Immature natural killer cell (primary cell): Measurements from ENCODE around the gene IL17RD. TPM values are rescaled to one million over a fixed set of nuclear protein-coding genes. Genes with fewer than 3 reads are reported as not detected.

Source experiments
- DNase-seq, 3 donors: peaks; one replicate each; pipeline ENCODE4 v3.0.0; 2022; ENCODE audit warnings: mixed read lengths in 1 of 3
- H3K27ac Mint-ChIP-seq, 6 donors: one replicate each; pipeline ENCODE4 v1.8.0; 2020; ENCODE audit warnings: mixed read lengths in 6 of 6, mild to moderate bottlenecking in 5 of 6, inconsistent platforms in 4 of 6, moderate library complexity in 3 of 6
- H3K27me3 Mint-ChIP-seq, 3 donors: one replicate each; pipeline ENCODE4 v1.8.0; 2020 to 2021; ENCODE audit warnings: low read depth in 3 of 3, mild to moderate bottlenecking in 3 of 3, mixed read lengths in 3 of 3, moderate library complexity in 3 of 3, inconsistent platforms in 1 of 3
- H3K36me3 Mint-ChIP-seq, 3 donors: one replicate each; pipeline ENCODE4 v1.8.0; 2020; ENCODE audit warnings: mixed read lengths in 3 of 3, inconsistent platforms in 2 of 3, mild to moderate bottlenecking in 2 of 3
- H3K4me1 Mint-ChIP-seq, 2 donors: one replicate each; pipeline ENCODE4 v1.8.0; 2020; ENCODE audit warnings: inconsistent platforms in 2 of 2, mild to moderate bottlenecking in 2 of 2, mixed read lengths in 2 of 2, moderate library complexity in 1 of 2
- H3K4me3 Mint-ChIP-seq, 5 donors: one replicate each; pipeline ENCODE4 v1.8.0; 2020; ENCODE audit warnings: mild to moderate bottlenecking in 5 of 5, mixed read lengths in 5 of 5, inconsistent platforms in 3 of 5, moderate library complexity in 3 of 5
- H3K9me3 Mint-ChIP-seq, 6 donors: one replicate each; pipeline ENCODE4 v1.8.0; 2020; ENCODE audit warnings: mild to moderate bottlenecking in 6 of 6, mixed read lengths in 6 of 6, inconsistent platforms in 4 of 6, moderate library complexity in 3 of 6
- polyA plus RNA-seq, 3 donors: library from polyadenylated mRNA; unstranded; fragments of 300-500 nt; fragmentation: Illumina TruSeq; gene quantifications; one replicate each; pipeline ENCODE4 v1.2.3, GENCODE V29; 2021

Gene IL17RD
- polyA plus RNA-seq, 3 donors from 2014 or later = not detected

DNA sequence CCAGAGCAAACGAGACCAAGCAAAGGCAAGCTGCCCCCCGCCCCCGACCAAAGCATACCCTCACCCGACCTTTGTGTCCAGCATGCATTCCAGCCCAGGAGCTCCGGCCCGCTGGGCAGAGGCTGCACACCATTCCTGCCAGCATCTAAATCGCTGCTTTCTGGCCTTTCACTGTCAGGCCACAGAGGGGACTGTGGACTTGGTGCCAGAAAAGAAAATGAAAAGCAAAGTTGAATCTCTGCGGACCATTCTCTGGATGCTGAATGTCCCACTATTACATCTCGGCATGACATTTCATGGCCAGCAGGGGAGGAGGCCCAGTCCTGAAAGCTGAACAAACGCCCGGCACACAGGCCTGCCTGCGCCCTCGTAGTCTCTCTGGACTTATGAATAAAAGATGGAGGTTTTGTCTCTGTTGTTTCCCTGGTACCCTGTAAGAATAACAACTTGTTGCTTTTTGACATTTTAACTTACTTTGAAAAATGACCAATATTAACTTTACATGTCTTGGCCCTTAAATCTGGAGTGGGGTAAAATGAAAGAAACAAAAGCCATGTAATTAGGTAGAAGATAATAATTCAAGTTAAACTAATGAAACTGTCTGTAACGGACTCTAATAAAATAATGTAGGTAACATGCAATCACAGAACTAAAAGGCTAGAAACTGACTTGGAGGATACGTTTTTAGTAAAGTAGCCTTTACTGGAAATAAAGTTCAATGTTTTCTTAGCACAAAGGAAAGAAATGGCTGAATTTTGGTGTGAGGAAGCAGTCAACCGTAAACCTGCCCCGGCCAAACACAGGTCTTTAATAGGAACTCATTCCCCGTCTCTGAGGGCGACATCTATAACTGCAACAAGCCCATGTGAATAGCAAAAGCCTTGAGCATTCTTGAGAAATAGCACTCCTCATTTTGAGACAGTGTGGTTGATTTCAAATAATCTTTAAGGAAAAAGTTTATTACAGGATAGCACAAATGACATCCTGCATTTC lies 12.7 kb downstream of the IL17RD start:
- Mint-ChIP-seq H3K9me3 (peaks cover 0 to 3% (median 0%) of the 10 kb centered on the region in 6 donors), H3K27ac (no peak overlapping the region)

DNA sequence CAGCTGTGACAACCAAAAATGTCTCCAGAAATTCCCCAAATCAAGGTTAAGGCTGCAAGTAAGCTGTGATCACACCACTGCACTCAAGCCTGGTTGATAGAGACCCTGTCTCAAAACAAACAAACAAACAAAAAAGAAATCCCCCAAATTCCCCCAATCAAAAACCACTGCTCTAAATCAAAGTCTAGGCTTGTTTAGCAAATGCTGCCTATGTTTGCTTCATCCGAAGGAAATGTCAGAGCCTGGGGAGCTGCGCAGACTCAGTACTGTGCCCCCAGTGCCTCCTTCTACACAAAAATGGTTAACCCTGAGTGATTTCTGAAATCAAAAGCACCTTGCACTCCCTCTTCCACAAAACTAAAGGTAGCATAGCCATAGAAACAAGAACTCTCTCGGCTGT lies 13.4 kb downstream of the IL17RD start:
- no peaks in the 10 kb centered on the region for H3K36me3 Mint-ChIP-seq
- H3K27ac Mint-ChIP-seq = no peak overlapping the region
- DNase-seq = no peak
- peaks cover 1 to 6% (median 5%) of the 10 kb centered on the region in 3 donors for H3K27me3 Mint-ChIP-seq
- H3K4me1 Mint-ChIP-seq = no peaks in the 10 kb centered on the region
- peaks cover 0 to 1% (median 0%) of the 10 kb centered on the region in 6 donors for H3K9me3 Mint-ChIP-seq
- H3K4me3 Mint-ChIP-seq = no peak overlapping the region

More for the DNA sequence above, 12.7 kb downstream of the IL17RD start:
- H3K4me3 Mint-ChIP-seq = no peak overlapping the region
- H3K36me3 Mint-ChIP-seq = no peaks in the 10 kb centered on the region
- H3K4me1 Mint-ChIP-seq = no peaks in the 10 kb centered on the region
- no peak for DNase-seq
- H3K27me3 Mint-ChIP-seq = peaks cover 1 to 6% (median 5%) of the 10 kb centered on the region in 3 donors

GRCh38 chr3:57151021-57151449 lies 14.1 kb downstream of the IL17RD start:
- Mint-ChIP-seq H3K27ac (no peak overlapping the region), H3K27me3 (peaks cover 0 to 6% (median 5%) of the 10 kb centered on the region in 3 donors), H3K36me3 (no peaks in the 10 kb centered on the region), H3K4me3 (no peak overlapping the region), H3K4me1 (no peaks in the 10 kb centered on the region), H3K9me3 (no peaks in the 10 kb centered on the region)
- DNase-seq = no peak

DNA sequence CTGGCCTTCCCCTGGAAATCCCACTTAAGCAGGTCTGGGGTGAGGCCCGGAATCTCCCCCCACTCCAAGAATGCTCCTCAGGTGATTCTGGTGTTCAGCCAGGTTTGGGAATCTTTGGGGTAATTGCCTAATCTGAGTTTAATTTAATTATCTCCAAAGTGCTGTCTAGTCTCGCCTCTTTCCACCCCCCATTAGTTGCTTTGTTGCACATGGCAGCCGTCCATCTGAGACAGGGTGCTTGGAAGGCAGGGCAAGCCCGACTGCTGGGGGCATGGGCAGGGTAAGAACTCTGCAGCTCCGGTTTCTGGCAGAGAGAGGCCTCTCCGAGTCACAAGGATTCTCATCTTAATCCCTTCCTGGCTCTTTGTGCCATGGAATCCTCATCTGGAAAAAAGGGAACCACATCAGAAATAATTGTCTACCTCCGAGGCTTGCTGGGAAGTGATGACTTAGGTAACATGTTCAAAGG lies 15.0 kb downstream of the IL17RD start:
- Mint-ChIP-seq H3K36me3 (no peaks in the 10 kb centered on the region), H3K27ac (no peak overlapping the region), H3K4me1 (no peaks in the 10 kb centered on the region), H3K27me3 (peaks cover 0 to 6% (median 5%) of the 10 kb centered on the region in 3 donors), H3K4me3 (no peak overlapping the region), H3K9me3 (no peaks in the 10 kb centered on the region)
- DNase-seq = no peak

DNA sequence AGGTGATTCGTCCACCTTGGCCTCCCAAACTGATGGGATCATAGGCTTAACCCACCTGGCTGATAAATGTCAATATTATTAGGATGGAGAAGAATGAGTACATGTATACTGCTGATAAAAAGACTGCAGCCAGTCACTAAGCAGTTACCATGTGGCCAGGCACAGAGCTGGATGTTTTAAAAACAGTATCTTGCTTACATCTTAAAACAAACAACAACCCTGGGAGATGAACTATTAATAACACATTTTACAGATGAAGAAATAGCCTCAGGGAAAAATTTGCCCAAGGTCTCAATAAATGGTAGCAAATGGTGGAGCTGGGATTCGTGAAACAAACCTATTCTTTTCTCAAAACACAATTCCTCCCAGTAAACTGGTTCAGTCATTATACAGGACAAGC lies 18.1 kb downstream of the IL17RD start:
- peaks cover 1 to 2% (median 1%) of the 10 kb centered on the region in 3 donors for H3K27me3 Mint-ChIP-seq
- H3K4me1 Mint-ChIP-seq = no peaks in the 10 kb centered on the region
- H3K36me3 Mint-ChIP-seq = no peaks in the 10 kb centered on the region
- no peak overlapping the region for H3K4me3 Mint-ChIP-seq
- no peaks in the 10 kb centered on the region for H3K9me3 Mint-ChIP-seq
- no peak overlapping the region for H3K27ac Mint-ChIP-seq
- DNase-seq = no peak

DNA sequence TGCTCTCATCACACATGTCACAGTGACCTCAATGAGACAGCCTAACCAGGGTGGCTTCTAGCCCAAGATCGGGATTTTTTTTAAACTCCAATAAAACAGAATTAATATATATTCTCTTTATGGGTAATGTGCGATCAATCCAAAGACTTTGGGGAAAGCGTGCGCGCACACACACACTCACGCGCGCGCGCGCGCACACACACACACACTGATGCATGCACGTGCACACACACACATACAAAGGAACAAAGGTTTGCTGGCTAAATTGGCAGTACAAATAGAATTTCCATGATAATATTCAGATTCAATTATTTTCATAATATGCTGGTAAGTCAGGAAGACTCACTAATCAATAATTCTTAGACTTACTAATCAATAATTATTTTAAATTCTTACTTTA lies 19.3 kb downstream of the IL17RD start:
- Mint-ChIP-seq H3K36me3 (no peaks in the 10 kb centered on the region), H3K27me3 (peaks cover 2 to 5% (median 3%) of the 10 kb centered on the region in 3 donors), H3K9me3 (no peaks in the 10 kb centered on the region), H3K4me3 (no peak overlapping the region), H3K4me1 (no peaks in the 10 kb centered on the region), H3K27ac (no peak overlapping the region)
- no peak for DNase-seq

- H3K36me3 Mint-ChIP-seq = no peaks in the 10 kb centered on the region
- H3K4me1 Mint-ChIP-seq = no peaks in the 10 kb centered on the region
- H3K27ac Mint-ChIP-seq = no peak overlapping the region
- H3K9me3 Mint-ChIP-seq = no peaks in the 10 kb centered on the region
- no peak overlapping the region for H3K4me3 Mint-ChIP-seq
- DNase-seq = no peak
- H3K27me3 Mint-ChIP-seq = peaks cover 0 to 6% (median 3%) of the 10 kb centered on the region in 3 donors
These were observed 20.2 kb downstream of the IL17RD start for GRCh38 chr3:57144952-57145351.

DNA sequence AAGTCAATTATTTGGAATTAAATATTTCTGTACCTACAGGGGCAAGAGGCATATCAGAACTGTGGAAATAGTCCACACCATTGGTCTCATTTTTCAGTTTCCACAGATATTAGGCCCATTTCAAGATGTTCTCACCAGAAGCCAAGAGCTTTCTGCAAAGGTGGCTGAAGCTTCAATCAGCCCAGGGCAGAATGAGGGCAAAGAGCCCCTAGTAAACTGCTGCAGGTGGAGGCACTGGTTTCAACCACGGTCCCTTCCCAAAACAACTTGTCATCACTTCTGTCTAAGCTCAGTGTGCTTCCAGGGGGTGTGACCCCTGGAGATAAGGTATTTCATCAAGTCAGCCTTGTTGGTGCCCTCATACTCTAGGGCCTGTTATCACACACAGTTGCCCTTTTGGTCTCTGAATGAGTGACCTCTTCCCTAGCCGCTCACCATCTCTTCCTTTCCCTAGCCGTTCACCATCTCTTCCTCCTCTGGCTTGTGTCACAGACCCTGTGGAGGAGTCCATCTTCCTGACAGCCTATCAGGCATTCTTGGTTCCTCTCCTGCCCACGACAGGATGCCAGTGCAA lies 21.2 kb downstream of the IL17RD start:
- H3K9me3 Mint-ChIP-seq = no peaks in the 10 kb centered on the region
- H3K27me3 Mint-ChIP-seq = peaks cover 0 to 7% (median 3%) of the 10 kb centered on the region in 3 donors
- H3K36me3 Mint-ChIP-seq = no peaks in the 10 kb centered on the region
- no peaks in the 10 kb centered on the region for H3K4me1 Mint-ChIP-seq
- H3K27ac Mint-ChIP-seq = no peak overlapping the region
- DNase-seq = no peak
- no peak overlapping the region for H3K4me3 Mint-ChIP-seq

DNA sequence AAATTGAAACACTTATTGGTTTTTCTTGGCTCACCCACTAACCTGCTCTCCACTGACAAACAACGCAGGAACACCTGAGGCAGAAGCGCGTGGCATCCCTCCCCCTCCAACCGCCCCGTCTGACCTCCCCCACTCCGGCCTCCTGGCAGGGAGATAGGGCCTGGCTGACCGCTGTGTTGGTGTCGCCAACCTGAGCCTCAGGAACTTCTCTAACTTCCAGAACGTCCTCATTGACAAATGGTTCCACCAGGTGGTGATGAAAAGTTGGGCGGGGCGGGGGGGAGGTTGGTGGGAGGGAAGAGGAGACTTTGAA lies 22.8 kb downstream of the IL17RD start:
- H3K27ac Mint-ChIP-seq = no peak overlapping the region
- no peaks in the 10 kb centered on the region for H3K4me1 Mint-ChIP-seq
- H3K27me3 Mint-ChIP-seq = peaks cover 2 to 7% (median 4%) of the 10 kb centered on the region in 3 donors
- H3K36me3 Mint-ChIP-seq = no peaks in the 10 kb centered on the region
- no peaks in the 10 kb centered on the region for H3K9me3 Mint-ChIP-seq
- H3K4me3 Mint-ChIP-seq = no peak overlapping the region
- DNase-seq = no peak

DNA sequence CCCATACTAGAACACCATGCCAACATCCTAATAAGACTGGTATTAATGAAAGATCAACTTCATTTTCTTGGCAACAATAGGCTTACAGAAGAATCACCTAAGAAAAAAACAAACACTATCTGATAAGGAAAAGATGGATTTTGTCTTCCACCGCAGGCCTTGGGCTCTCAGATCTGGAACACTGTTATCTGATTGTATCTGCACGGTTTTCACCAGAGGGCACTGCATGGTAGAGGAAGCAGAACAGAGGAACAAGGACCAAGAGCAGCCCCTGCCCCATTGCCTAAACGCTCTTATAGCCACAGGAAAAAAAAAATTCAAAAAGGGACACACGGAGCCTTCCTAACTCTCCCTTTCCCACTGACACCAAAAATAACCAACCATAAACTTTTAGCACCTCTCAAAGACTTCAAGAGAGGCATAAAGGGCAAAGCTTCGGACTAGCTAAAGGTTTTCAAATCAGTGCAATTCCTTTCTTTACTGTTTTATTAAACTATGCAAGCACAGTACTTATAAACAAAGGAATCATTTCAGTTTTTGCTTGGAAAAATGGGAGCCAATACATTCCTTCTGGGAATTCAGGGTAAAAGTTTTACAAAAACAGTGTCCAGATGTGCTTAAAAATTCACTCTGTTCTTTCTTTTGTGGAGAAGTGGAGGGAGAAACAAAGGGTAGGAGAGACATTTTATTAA lies 23.3 kb downstream of the IL17RD start:
- H3K4me3 Mint-ChIP-seq = no peak overlapping the region
- H3K4me1 Mint-ChIP-seq = no peaks in the 10 kb centered on the region
- no peaks in the 10 kb centered on the region for H3K9me3 Mint-ChIP-seq
- peaks cover 2 to 7% (median 4%) of the 10 kb centered on the region in 3 donors for H3K27me3 Mint-ChIP-seq
- DNase-seq = no peak
- H3K36me3 Mint-ChIP-seq = no peaks in the 10 kb centered on the region
- no peak overlapping the region for H3K27ac Mint-ChIP-seq

- Mint-ChIP-seq H3K27me3 (peaks cover 2 to 7% (median 4%) of the 10 kb centered on the region in 3 donors), H3K4me1 (no peaks in the 10 kb centered on the region)
These were observed 24.3 kb downstream of the IL17RD start for GRCh38 chr3:57140894-57141293.

GRCh38 chr3:57135964-57136719 lies 29.0 kb downstream of the IL17RD start:
- no peak overlapping the region for H3K4me3 Mint-ChIP-seq
- no peak for DNase-seq
- no peaks in the 10 kb centered on the region for H3K9me3 Mint-ChIP-seq
- H3K27ac Mint-ChIP-seq = no peak overlapping the region
- H3K27me3 Mint-ChIP-seq = peaks cover 2 to 4% (median 2%) of the 10 kb centered on the region in 3 donors
- no peaks in the 10 kb centered on the region for H3K36me3 Mint-ChIP-seq
- H3K4me1 Mint-ChIP-seq = no peaks in the 10 kb centered on the region

More at GRCh38 chr3:57140894-57141293, 24.3 kb downstream of the IL17RD start:
- H3K27ac Mint-ChIP-seq = no peak overlapping the region
- no peak for DNase-seq
- H3K4me3 Mint-ChIP-seq = no peak overlapping the region
- H3K36me3 Mint-ChIP-seq = no peaks in the 10 kb centered on the region
- H3K9me3 Mint-ChIP-seq = no peaks in the 10 kb centered on the region

DNA sequence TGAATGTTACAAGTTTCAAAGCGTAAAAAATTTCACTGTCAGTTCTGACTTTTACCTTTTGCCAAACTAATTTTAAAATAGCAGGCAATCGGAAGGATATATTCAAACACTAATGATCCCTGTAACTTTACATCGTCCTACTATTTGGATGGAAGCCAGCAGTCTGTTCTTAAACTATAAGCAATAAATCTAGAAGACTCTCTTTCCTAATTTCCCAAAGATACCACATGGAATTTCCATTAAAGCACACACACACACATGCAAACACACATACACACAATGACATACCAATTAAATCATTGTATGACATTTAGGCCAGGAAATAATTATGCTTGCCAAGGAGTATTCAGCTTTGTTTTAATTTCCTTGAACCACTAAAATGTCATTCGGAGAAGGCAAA lies 32.0 kb downstream of the IL17RD start:
- Mint-ChIP-seq H3K9me3 (no peaks in the 10 kb centered on the region), H3K36me3 (no peaks in the 10 kb centered on the region), H3K27me3 (peaks cover 2 to 3% (median 2%) of the 10 kb centered on the region in 3 donors), H3K4me3 (no peak overlapping the region), H3K4me1 (peaks cover 5 to 8% of the 10 kb centered on the region in 2 donors), H3K27ac (no peak overlapping the region)
- no peak for DNase-seq
